Left cardiac atrium (tissue), 4 donors: ENCODE data around the gene PARP6. TPM values are rescaled to one million over a fixed set of nuclear protein-coding genes. Genes with fewer than 3 reads are reported as not detected.
A peak's percentile ranks its signal among the peaks of the same experiment; 100 is the strongest.

Source experiments
- ATAC-seq, 2 donors: fragments of 200-7000 bp; cut with Tn5 transposase; one replicate each; pipeline ENCODE4 v1.9.1; 2020; ENCODE audit warnings: mild to moderate bottlenecking in 2 of 2, moderate library complexity in 2 of 2
- DNase-seq: peaks from one replicate; pipeline ENCODE4 v3.0.0-alpha.2; 2020
- intact Hi-C, 2 donors: fragments of 100-400 bp; cut with DNase I; formaldehyde crosslinking; loops; one replicate each; pipeline versions ENCODE4 v1.14.1 to v1.15.1; 2022 to 2023
- total RNA-seq, 2 donors: library from RNA; stranded (reverse); fragmentation: NEBNext Ultra II Directional; extraction: Animal tissue kit (Norgen Biotek cat#: 25700); gene quantifications; one replicate each; pipeline ENCODE4 v1.2.1, GENCODE V29; 2021
- donor health status: DM: no; HTN: yes; CAD: no.
- donor health status: DM: no; HTN: yes; CAD: no; lungs with severe emphysema.
- donor health status: DM: yes; HTN: yes; CAD: no.
- donor health status: Dilated cardiomyopathy.

PARP6 gene
- total RNA-seq, 2 donors from 2014 or later, result 30.4 to 36.0 TPM

GRCh38 chr15:72237029-72237852 is 35.1 kb downstream of the PARP6 start:
- DNase-seq, result peak; percentile 75
- intact Hi-C loops, result no loop called here
- peak; percentile 73 to 98 for ATAC-seq

GRCh38 chr15:72236381-72237003 is 35.9 kb downstream of the PARP6 start:
- intact Hi-C loops, result no loop called here
- DNase-seq, result no peak
- no peak for ATAC-seq

GRCh38 chr15:72235298-72235697 is 37.1 kb downstream of the PARP6 start:
- intact Hi-C loops, result no loop called here
- no peak for DNase-seq
- no peak for ATAC-seq

- ATAC-seq (no peak), DNase-seq (no peak)
- intact Hi-C loops, result loop anchor here in 1 of 2 donors (5.0 kb wide), 1 partner anchor 39 kb away; the partner anchor contains the start of gene PARP6
These were observed 38.6 kb downstream of the PARP6 start for GRCh38 chr15:72233769-72234168.

GRCh38 chr15:72231833-72232478 is 40.4 kb downstream of the PARP6 start:
- intact Hi-C loops, result loop anchor here in 1 of 2 donors (5.0 kb wide), 1 partner anchor 40 kb away; the partner anchor contains the start of gene PARP6
- peak; percentile 2 to 29 for ATAC-seq
- DNase-seq, result peak; percentile 65

GRCh38 chr15:72231066-72231832 is 41.1 kb downstream of the PARP6 start, which contains the start of gene PKM:
TSS of gene PKM (minus strand) at chr15:72231190. CDS start at chr15:72219097, 12,093 bp downstream.
- peak; percentile 90 to 91 for ATAC-seq

GRCh38 chr15:72230197-72231065 is 41.9 kb downstream of the PARP6 start:
- ATAC-seq (peak; percentile 85), DNase-seq (peak; percentile 95)
- intact Hi-C loops, result loop anchor here in 1 of 2 donors (5.0 kb wide), 1 partner anchor 42 kb away; the partner anchor contains the start of gene PARP6

More at GRCh38 chr15:72231066-72231832, 41.1 kb downstream of the PARP6 start, which contains the start of gene PKM:
- intact Hi-C loops, result loop anchor here in 1 of 2 donors (5.0 kb wide), 1 partner anchor 41 kb away; the partner anchor contains the start of gene PARP6
- DNase-seq, result peak; percentile 98

- intact Hi-C loops, result loop anchor here in 1 of 2 donors (5.0 kb wide), 1 partner anchor 42 kb away; the partner anchor contains the start of gene PARP6
- DNase-seq, result no peak
- no peak for ATAC-seq
These were observed 42.5 kb downstream of the PARP6 start for GRCh38 chr15:72229947-72230196.

GRCh38 chr15:72229076-72229946 is 43.0 kb downstream of the PARP6 start:
- intact Hi-C loops, result no loop called here
- DNase-seq (no peak), ATAC-seq (no peak)

- DNase-seq, result no peak
- intact Hi-C loops, result no loop called here
- no peak for ATAC-seq
These were observed 44.6 kb downstream of the PARP6 start for GRCh38 chr15:72227720-72228119.

GRCh38 chr15:72227192-72227586 is 45.2 kb downstream of the PARP6 start:
- DNase-seq (no peak), ATAC-seq (no peak)
- intact Hi-C loops, result no loop called here

GRCh38 chr15:72223278-72223677 is 49.1 kb downstream of the PARP6 start:
- ATAC-seq (no peak), DNase-seq (no peak)
- intact Hi-C loops, result no loop called here

GRCh38 chr15:72222393-72222792 is 50.0 kb downstream of the PARP6 start:
- peak; percentile 78 for DNase-seq
- peak; percentile 82 to 93 for ATAC-seq
- intact Hi-C loops, result no loop called here

- DNase-seq, result no peak
- intact Hi-C loops, result no loop called here
- ATAC-seq, result no peak
These were observed 51.7 kb downstream of the PARP6 start for GRCh38 chr15:72220687-72221086.

- ATAC-seq, result no peak
- intact Hi-C loops, result no loop called here
- DNase-seq, result no peak
These were observed 55.1 kb downstream of the PARP6 start for GRCh38 chr15:72217216-72217615.

GRCh38 chr15:72216079-72216478 is 56.3 kb downstream of the PARP6 start:
- intact Hi-C loops, result no loop called here
- ATAC-seq (no peak), DNase-seq (no peak)

- ATAC-seq, result no peak
- intact Hi-C loops, result no loop called here
- DNase-seq, result no peak
These were observed 64.7 kb downstream of the PARP6 start for GRCh38 chr15:72207558-72208085.
